NCI-H345 treated with DMSO at 0.1 percent for 48 hours (cell line): Measurements from ENCODE around the gene NAALADL2.
"Not testable (repeated sequence)": the region's sequence is repeated elsewhere in the genome, so short reads cannot be mapped to it uniquely, and the experiment has no call there.

Source experiments
- DNase-seq: peaks from one replicate; lab custom pipeline; 2025; ENCODE audit not compliant: unreplicated experiment; lab: John Stamatoyannopoulos, UW

The NAALADL2 gene

GRCh38 chr3:175404621-175405020 lies 545.5 kb downstream of the NAALADL2 start:
- no peak for DNase-seq

GRCh38 chr3:175410251-175410650 lies 551.1 kb downstream of the NAALADL2 start:
- no peak for DNase-seq

- DNase-seq = no peak
These were observed 552.3 kb downstream of the NAALADL2 start for GRCh38 chr3:175411405-175411804.

DNA sequence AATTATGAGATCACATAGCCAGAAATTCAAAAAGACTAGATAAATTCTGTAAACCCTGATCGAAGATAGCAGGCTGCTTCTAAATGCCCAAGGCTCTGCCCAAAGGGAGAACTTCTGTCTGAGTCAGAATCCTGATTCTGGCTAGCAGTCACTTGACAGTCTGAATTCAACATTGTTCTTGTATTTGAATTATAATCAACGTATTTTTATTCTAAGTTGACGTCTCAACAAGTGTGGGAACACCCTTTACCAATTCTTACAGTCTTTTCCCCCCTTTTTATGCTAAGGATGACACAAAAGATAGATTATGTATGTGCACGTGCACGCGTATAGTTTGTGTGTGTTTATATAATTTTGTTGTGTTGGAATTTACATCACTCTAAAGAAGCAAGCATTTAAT lies 552.8 kb downstream of the NAALADL2 start:
- DNase-seq = no peak

GRCh38 chr3:175413926-175414325 lies 554.8 kb downstream of the NAALADL2 start:
- DNase-seq = no peak

GRCh38 chr3:175416600-175416999 lies 557.5 kb downstream of the NAALADL2 start:
- no peak for DNase-seq

- DNase-seq = no peak
These were observed 558.3 kb downstream of the NAALADL2 start for GRCh38 chr3:175417426-175417825.

DNA sequence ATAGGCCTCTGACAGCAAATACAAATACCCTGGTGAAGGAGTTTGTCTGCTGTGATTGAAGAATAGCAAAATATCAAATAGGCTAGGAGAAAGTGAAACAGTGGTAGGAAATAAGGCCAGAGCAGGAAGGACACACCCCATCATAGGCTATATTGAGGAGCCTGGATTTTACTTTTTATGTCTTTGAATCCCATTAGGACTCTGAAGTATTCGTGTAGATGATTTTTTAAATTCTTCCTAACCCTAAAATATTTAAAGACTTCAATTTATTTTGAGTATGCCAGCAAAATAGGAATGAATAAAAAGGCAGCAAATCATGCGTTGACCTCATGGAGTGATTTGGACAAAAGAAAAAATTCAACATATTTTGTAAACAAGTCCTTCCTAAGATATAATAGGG lies 562.8 kb downstream of the NAALADL2 start:
- DNase-seq = no peak

- no peak for DNase-seq
These were observed 563.6 kb downstream of the NAALADL2 start for GRCh38 chr3:175422744-175423143.

- DNase-seq = not testable (repeated sequence)
These were observed 564.7 kb downstream of the NAALADL2 start for GRCh38 chr3:175423848-175424247.

DNA sequence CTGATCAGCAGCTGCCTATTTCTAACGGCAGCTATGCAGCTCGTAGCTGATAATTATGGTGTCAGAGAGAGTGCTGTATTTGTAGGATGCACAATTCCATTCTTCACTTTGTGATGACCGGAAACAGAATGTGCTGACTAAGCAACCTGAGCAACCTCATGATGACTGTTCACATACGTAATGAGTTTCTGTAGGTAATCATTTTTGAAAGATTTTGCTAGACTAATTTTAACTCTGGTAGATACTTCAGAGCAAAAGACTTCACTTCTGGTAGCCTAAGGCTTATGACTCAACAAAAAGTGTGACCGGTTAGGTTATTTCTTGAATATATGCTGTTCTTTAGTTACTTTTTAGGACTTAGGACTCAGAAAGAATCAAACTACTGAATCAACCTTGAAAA lies 567.7 kb downstream of the NAALADL2 start:
- no peak for DNase-seq

- DNase-seq = no peak
These were observed 569.3 kb downstream of the NAALADL2 start for GRCh38 chr3:175428466-175428865.

GRCh38 chr3:175430983-175431773 lies 572.0 kb downstream of the NAALADL2 start:
- no peak for DNase-seq

DNA sequence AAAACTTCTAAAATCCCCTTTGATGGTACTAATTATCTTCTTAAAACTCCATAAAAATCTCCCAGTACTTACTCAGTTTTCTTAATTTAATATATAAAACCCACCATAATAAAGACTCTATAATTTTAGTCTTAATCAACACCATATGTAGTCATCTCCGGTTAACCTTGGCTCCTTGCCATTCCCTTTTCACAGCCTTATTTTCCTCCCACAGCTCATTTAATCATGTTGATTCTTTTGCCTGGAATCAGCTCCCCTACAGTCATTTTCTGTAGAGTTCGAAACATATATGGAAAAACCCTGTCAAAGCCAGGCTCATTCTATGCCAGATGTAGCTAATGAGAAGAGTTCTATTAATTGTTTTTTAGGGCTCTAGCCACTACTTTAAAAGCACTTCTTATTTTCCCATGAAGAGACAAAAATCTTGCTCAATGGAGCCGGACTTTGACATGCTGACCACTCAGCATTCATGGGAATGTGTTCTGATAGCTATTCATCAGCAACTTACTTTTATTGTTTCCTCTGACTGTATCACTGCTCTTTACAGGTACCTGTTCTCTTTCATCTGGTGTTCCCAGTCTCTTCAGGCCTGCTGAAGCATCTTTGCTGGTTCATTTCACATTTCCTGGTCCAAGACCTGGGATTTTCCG lies 573.4 kb downstream of the NAALADL2 start:
- DNase-seq = no peak

DNA sequence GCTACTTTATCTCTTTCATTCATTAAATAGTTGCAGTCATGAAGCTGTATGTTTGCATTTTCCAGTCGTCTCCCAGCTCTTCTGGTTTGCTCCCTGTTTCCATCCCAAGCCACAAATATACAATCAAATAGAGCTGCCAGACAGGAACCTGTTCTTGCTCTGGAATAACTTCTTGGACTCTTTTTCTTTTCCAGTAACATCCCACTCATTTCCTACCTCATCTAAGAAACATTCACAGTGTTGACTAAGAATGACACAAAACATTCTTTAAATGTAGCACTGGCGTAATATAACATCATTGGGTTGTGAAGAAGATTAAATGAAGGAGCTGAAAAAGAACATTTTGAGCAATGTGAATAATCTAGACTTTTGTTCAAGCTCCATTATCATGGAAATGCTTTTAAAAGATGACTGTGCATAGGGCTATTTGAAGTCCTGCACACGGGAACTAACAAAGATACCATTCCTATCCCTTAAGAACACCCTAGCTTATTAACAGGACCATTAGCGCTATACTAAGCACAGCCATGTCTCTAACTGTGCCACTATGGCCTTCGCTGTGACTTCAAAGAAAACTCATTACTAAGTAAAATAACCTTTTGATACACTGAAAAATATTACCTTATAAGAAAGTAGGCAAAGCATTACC lies 574.0 kb downstream of the NAALADL2 start:
- DNase-seq = no peak

GRCh38 chr3:175434561-175434960 lies 575.4 kb downstream of the NAALADL2 start:
- DNase-seq = no peak

DNA sequence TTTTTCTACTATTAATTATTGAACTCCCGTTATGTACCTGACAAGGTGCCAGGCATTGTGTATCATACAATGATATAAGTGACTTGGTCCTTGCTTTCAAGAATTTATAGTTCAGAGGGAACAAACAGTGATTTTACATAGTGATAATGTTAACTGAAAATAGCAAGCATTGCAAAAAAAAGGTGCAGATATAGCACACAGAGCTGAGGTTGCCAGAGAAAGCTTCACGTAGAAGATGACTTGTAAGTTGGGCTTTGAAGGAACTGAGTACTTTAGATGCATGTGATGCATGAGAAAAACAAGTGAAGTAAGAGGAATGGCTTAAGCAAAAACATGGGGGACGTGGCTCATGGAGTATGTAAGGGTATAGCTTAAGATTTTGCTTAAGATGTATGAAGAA lies 584.5 kb downstream of the NAALADL2 start:
- no peak for DNase-seq

GRCh38 chr3:175445741-175446140 lies 586.6 kb downstream of the NAALADL2 start:
- no peak for DNase-seq

DNA sequence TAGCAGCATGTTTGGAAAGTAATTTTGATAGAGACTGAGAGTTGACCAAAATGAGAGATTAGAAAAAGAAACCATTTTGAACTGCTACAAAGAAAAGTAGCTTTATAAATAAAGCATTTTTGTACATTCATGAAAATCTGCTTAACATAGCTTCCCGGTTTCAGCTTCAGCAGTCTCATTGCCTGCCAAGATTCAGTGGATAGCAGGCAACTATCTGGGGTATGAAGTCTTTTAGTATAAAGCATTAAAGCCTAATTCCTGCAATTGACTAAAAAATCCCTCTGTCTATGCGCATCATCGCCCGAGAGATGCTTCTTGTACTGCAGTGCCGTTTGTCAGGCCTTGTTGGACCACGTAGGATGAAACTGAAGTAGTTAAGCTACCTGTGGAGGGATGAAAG lies 588.4 kb downstream of the NAALADL2 start:
- DNase-seq = no peak

- DNase-seq = no peak
These were observed 594.2 kb downstream of the NAALADL2 start for GRCh38 chr3:175453361-175453760.

DNA sequence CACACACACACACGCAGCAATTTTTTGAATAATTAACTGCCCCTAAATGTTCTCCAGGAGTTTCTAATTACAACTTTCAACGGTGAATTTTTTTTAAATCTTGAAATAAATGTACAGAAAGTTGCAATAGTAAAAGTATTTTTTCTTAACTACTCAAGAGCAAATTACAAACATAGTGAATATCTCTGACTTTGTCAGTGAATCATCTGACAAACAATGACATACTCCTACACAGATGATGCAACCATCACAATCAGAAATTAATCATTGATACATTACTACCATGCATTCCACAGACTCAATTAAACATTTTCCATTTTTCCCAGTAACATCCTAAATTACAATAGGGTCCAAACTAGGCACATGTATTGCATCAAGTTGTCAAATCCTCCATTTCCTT lies 597.3 kb downstream of the NAALADL2 start:
- no peak for DNase-seq

GRCh38 chr3:175457301-175457700 lies 598.2 kb downstream of the NAALADL2 start:
- no peak for DNase-seq
